ENCODE results near the gene SLC44A5. TPM values are rescaled to one million over a fixed set of nuclear protein-coding genes. Genes with fewer than 3 reads are reported as not detected.
"Not testable (repeated sequence)": the region's sequence is repeated elsewhere in the genome, so short reads cannot be mapped to it uniquely, and the experiment has no call there.

SLC44A5 gene
- total RNA-seq, 1 donor from 2014 or later, result 0.27 TPM

DNA sequence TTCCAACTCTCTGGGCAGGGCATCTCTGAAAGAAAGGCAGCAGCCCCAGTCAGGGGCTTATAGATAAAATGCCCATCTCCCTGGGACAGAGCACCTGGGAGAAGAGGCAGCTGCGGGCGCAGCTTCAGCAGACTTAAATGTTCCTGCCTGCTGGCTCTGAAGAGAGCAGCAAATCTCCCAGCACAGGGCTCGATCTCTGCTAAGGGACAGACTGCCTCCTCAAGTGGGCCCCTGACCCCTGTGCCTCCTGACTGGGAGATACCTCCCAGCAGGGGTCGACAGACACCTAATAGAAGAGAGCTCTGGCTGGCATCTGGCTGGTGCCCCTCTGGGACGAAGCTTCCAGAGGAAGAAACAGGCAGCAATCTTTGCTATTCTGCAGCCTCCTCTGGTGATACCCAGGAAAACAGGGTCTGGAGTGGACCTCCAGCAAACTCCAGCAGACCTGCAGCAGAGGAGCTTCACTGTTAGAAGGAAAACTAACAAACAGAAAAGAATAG, 207.7 kb downstream of the SLC44A5 start:
- intact Hi-C loops (cut with micrococcal nuclease); ATAC-seq: not testable (repeated sequence)
- DNase-seq, result peak; percentile 17

DNA sequence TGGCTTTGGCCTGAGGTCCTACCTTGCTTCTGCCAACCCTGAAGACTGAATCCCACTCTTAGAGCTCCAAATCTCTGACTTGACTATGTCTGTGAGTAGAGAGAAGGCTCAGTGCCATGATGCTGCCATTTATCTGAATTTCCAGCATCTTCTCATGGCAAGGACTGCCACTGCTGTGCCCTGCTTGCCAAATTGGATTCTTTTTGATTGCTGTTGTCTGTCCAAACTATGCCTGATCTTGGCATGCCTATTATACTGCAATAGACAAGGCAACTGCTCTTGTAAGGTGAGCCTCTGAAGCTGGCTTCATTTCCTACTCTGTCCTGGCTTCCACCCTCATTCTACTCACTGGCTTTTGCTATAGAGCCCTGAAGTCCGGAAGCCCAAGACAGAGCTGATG, 210.2 kb downstream of the SLC44A5 start:
- intact Hi-C loops (cut with micrococcal nuclease), result no loop called here
- no peak for ATAC-seq
- no peak for DNase-seq

DNA sequence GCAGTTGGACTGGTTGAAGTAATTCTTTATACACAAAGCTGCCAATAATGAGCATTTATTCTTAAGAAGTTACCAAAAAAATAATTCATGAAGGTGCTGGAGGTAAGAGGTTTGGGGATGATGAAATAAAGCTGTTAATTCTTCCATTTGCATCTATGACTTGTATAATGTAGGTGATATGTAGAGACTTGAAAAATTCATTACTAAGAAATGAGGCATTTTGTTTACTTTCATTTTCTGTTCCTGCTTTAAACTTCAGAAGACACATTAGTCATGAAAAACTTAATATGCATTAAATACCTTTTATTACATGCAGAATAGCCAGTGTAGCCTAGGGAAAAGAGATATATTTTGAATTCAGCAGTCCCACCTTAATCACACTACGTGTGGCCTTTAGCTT, 214.2 kb downstream of the SLC44A5 start:
- DNase-seq (no peak), ATAC-seq (no peak)
- intact Hi-C loops (cut with micrococcal nuclease), result no loop called here

DNA sequence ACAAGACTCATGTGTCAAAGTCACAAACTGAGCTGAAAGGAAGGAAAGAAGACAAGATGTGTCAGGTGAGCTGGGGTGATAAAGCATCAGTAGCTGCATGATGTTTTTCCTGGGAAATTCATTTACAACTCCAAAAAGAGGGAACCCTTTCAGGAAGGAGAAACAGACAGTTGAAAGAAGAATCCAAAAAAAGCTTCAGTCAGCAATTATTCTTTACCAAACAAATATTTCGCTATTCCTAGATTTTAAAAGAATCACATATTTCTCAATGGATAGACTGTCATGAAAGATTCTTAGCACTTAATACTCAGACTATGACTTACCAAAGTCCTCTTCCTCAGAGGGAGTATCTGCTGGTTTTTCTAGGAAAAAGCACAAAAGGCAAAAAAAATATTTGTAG, 214.7 kb downstream of the SLC44A5 start:
- intact Hi-C loops (cut with micrococcal nuclease), result no loop called here
- no peak for DNase-seq
- ATAC-seq, result no peak

DNA sequence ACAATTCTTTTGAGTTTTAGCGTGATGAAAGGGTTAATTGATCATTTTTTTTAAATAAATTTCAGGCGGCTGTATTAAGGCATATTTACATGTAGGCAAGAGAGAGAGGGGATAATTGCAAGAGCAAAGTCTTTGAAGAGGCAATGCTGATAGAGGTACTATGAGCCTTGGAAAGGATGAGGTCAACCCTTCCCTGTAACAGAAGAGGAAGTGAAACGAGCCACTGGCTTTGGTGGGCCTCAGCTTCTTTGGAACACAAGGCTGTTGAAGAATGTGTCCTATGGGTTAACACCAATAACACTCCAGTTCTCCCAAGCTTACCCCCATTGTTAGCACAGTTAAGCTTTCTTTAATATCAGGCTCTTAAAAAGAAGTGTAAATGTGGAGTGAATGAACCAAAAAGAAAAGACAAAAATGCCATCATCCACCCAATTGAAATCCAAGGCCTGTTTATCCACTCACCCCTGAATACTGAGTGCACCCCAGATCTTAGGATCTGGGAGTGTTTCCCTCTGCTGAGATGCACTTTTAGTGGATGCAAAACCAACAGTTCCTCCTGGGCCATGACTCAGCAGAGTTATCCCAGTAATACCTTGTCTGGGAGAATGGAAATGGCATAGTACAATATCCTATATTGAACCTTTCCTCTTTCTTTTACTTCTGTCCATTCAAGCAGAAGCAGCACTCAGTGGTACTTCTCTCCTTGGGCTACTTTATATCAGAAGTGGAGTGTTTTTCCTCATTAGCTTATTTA, 216.4 kb downstream of the SLC44A5 start:
- ATAC-seq, result no peak
- DNase-seq, result no peak
- intact Hi-C loops (cut with micrococcal nuclease), result no loop called here

DNA sequence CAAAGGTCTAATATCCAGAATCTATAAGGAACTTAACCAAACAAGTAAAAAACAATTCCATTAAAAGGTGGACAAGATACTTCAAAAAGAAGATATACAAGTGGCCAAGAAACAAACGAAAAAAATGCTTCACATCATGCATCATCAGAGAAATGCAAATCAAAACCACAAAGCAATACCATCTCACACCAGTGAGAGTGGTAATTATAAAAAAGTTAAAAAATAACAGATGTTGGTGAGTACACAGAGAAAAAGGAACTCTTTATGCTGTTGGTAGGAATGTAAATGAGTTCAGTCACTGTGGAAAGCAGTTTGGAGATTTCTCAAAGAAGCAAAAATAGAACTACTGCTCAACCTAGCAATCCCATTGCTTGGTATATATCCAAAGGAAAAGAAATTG, 218.6 kb downstream of the SLC44A5 start:
- ATAC-seq (no peak), DNase-seq (no peak)
- intact Hi-C loops (cut with micrococcal nuclease), result no loop called here

DNA sequence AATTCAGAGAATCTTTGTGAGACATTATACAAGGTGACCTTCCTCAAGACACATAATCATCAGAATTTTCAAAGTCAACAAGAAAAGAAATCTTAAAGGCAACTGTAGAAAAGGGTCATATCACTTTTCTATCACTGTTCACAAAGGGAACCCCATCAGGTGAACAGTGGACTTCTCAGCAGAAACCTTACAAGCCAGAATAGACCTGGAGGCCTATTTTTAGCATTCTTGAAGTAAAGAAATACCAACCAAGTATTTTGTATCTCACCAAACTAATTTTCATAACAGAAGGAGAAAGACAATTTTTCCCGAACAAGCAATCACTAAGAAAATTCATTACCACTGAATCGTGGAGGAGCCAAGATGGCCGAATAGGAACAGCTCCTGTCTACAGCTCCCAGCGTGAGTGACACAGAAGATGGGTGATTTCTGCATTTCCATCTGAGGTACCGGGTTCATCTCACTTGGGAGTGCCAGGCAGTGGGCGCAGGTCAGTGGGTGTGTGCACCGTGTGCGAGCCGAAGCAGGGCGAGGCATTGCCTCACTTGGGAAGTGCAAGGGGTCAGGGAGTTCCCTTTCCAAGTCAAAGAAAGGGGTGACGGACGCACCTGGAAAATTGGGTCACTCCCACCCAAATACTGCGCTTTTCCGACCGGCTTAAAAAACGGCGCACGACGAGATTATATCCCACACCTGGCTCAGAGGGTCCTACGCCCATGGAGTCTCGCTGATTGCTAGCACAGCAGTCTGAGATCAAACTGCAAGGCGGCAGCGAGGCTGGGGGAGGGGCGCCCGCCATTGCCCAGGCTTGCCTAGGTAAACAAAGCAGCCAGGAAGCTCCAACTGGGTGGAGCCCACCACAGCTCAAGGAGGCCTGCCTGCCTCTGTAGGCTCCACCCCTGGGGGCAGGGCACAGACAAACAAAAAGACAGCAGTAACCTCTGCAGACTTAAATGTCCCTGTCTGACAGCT, 235.2 kb downstream of the SLC44A5 start:
- DNase-seq; intact Hi-C loops (cut with micrococcal nuclease); ATAC-seq: not testable (repeated sequence)

DNA sequence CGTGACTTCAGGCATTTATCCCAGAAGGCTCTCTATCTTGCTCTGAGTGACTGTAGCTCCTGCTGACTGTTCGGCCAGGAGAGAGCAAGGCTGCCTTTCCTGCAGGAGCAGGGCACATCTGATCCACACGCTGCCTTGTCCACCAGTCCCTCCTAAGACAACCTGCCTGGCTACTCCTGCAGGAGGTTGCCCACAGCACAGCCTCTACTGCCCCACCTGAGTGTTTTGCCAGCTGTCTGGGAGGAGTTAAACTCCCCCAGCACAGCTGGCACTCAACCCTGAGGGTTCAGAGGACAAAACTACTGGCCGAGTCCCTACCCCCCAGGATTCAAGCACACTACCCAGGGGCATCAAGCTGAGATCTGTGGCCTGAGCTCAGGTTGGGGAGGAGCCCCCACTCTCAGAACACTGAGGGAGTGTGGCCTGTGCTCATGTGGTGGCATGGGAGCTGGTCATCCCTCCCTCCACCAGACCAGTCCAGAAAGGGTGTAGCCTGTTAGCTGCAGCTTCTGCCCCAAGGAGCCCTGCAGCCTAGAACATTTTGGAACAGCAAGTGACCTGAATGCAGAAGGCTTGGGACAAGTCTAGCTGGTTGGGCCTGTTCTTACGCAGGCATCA, 237.3 kb downstream of the SLC44A5 start:
- no peak for DNase-seq
- ATAC-seq, result no peak
- intact Hi-C loops (cut with micrococcal nuclease), result no loop called here

DNA sequence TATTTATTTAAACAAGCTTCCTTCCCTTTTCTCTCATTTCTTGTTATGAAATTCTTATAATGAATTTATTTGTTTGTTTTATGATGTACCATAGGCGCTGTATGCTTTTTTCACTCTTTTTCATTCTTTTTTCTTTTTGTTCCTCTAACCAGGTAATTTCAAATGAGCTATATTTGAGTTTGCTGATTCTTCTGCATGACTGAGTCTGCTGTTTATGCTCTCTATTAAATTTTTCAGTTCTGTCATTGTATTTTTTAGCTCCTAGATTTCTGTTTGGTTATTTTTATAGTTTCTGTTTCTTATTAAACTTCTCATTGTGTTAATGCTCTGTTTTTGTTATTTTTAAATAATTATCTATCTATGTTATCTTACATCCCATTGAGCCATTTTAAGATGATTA, 244.3 kb downstream of the SLC44A5 start:
- DNase-seq, result no peak
- intact Hi-C loops (cut with micrococcal nuclease), result no loop called here
- no peak for ATAC-seq

DNA sequence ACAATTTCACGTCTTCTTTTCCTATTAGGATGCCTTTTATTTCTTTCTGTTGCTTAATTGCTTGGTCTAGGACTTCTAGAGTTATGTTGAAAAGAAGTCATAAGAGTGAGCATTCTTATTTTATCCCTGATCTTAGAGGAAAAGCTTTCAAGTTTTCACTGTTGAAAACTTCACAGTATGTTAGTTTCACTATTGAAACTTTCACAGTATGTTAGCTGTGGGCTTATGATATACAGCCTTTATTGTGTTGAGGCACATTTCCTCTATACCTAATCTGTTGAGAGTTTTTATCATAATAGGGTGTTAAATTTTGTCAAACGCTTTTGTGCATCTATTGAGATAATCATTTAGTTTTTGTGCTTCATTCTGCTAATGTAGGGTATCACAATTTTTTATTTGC, 249.7 kb downstream of the SLC44A5 start:
- no peak for ATAC-seq
- intact Hi-C loops (cut with micrococcal nuclease), result no loop called here

DNA sequence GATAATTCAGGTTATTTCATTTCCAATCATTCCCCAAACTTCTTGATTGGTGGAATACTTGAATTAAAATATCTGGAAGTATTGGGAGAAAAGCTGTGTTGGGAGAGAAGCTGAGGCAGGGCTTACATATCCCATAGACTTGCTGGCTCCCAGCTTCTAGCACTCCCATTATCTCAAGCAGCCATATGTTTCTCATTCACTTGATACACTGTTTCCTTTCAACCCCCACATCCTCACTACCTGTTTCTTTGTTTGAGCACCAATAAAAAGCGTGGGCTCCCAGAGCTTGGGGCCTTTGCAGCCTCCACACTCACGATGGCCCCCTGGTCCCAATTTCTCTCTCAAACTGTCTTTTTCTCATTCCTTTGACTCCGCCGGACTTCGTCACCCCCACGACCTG, 256.6 kb downstream of the SLC44A5 start:
- intact Hi-C loops (cut with micrococcal nuclease); DNase-seq; ATAC-seq: not testable (repeated sequence)

More for the DNA sequence above, 249.7 kb downstream of the SLC44A5 start:
- no peak for DNase-seq

DNA sequence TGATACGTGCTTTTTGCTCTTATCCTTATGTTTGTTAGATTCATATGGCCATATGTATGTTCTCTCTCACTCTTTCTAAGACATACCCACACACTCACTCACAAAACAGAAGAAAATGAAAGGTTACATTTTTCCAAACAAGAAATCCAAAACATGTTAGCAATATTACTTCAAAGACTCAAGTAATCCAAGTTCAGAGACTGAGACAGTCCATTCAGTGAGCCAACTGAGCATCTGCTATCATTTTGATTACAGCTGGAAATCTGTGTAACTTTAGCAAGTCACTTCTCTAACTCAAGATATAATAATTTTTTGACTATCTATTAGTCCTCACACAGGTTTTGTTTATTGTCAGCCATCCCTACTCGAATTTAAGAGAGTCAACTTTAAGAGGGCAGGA, 257.9 kb downstream of the SLC44A5 start:
- ATAC-seq (no peak), DNase-seq (no peak)
- intact Hi-C loops (cut with micrococcal nuclease), result no loop called here

DNA sequence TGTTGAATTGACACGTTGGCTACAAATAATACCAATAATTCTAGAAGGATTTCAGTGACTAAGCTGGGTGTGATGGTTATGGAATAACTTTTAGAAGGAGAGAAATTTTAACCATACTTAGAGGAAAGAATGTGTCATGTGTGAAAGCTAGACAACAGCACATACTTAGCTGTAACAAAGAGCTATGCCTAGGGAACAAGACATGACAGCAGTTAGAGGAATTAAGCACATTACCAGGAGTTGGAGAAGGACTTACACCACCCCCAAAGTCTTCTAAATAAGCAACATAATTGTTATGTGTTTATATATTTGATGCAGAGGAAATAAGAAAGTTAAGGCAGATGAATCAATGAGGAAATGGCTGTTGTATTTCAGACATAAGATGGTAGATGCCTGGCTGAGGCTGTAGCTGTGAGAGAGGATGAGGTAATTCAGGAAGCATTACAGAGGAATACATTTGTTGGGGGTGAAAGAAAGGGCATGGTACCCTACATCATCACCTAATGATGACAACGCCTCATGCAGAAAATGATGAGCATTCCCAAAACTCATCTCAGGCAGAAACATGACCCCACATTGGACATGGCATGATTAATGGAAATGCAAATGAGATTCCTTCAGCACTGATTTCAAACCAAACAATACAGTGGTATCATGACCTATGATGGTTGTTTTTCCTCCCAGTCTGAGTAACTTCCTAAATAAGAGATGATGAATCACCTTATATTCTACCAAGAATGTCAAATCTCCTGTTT, 265.2 kb downstream of the SLC44A5 start:
- intact Hi-C loops (cut with micrococcal nuclease), result no loop called here
- no peak for ATAC-seq

DNA sequence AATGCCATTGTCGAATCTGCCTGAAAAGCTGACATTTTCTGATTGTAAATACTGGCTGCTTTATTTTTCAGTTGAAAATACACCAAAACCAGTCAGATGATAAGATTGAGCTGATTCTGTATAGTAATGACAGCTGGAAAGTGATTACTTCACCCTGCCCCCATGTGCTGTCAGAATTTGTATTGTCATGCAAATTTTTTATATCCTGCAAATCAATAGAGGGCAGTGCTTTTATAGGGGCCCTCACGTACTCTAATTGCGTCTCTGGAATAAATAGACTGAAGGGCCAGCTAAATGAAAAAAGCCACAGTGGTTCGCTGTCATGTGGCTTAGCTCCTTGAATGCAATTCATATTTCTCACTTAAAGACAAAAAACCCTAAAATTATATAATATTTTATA, 268.1 kb downstream of the SLC44A5 start:
- ATAC-seq, result no peak
- intact Hi-C loops (cut with micrococcal nuclease), result no loop called here

More for the DNA sequence above, 265.2 kb downstream of the SLC44A5 start:
- no peak for DNase-seq

DNA sequence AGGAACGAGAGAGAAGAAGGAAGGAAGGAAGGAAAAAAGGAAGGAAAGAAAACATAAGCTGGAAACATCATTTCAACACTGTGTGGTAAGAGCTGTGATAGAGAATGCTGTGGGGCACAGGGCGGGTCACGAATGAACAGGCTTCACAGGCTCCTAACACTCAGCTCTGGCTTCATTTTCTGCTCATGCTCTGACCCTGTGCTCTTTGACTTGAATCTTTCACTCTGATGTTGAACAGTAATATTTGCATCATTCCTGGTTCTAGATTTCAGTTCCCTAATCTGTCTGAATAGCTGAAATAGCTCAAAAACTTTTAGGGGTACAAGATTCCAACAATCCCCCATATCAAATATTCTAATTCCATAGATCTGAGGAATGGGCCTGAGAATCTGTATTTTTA, 269.4 kb downstream of the SLC44A5 start:
- intact Hi-C loops (cut with micrococcal nuclease), result no loop called here
- no peak for DNase-seq
- no peak for ATAC-seq

More for the DNA sequence above, 268.1 kb downstream of the SLC44A5 start:
- DNase-seq, result no peak

DNA sequence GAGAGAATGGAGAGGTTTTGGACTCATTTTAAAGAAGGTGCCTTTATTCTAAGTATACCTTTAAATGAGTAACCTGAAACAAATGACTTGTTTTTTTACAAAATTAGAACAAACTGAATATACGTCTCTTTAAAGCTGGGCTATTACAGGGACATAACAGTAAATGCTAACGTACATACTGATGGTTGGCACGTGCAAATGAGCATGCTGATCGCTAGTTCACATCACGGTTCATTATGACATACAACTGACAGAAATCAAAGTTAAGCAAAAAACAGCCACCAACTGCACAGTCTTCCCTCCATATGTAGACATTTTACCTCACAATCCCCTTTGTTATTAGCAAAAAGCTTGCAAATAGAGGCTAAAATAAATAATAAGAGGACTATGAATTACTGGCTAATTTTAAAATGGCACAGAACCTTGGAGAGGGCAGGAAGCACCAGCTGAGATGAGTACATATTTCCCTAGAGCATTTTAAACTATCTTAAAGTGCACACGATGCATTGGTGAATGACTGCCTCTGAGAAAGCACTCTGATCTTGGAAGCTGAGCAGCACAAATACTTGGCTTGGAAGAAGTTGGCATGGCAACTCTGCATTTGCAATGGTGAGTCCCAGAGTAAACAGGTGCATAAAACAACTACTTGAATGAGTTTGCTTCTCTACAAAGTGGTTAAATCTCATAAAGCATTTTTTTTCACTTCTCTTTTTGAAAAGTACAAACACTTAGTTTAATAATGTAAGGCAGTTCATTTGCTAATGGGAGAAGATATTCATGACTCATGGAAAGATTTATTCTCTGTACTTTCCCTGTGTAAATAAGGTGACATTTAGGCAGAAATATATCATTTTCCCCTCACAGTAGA, 272.1 kb downstream of the SLC44A5 start:
- intact Hi-C loops (cut with micrococcal nuclease), result no loop called here
- ATAC-seq (no peak), DNase-seq (no peak)

DNA sequence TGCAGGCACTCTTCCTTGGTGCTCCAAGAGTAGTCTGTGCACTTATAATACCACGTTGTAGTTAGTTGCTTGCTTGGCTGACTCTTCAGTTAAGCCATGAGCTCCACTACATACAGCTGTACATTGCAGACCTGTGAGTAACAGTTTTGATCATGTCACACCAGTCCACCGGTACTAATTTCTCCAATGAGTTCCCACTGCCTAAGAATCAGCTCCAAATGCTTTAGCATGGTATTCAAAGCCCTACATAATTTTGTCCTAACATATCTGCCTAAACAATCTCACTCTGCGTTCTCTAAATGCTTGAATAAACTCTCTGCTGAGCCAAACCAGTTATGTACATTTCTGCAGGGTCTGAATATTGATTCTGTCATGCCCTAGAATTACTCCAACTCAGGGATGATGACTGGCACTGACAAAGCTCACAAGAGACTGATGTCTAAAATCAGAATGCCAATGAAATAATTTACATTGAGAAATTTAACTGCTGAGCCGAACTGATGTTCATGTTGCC, 276.0 kb downstream of the SLC44A5 start:
- intact Hi-C loops (cut with micrococcal nuclease), result no loop called here
- ATAC-seq, result no peak
- DNase-seq, result no peak

DNA sequence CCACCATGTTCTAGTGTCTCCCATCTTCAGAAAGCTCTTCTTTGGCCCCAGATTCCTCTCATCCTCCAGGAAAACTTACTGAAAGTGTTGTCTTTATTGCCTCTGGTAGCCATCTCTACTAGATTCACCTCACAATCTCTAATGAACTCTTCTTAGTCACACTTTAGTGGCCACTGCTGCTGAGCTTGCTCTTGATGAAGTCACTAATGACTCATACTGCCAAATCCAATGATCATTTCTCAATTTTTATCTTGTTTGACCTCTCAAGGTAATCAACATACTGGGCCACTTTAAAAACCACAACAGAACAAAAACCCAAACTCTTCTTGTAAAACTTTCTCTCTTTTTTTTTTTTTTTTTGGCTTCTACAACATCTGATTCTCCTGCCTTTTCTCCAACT, 280.3 kb downstream of the SLC44A5 start:
- no peak for DNase-seq
- intact Hi-C loops (cut with micrococcal nuclease), result no loop called here
- ATAC-seq, result no peak

All from left ventricle myocardium superior (tissue), 1 donor.